ENCODE data around the gene ZNF316. TPM values are rescaled to one million over a fixed set of nuclear protein-coding genes. Genes with fewer than 3 reads are reported as not detected.
A peak's percentile ranks its signal among the peaks of the same experiment; 100 is the strongest.

ZNF316 gene
- 12.8 TPM for total RNA-seq (ENCODE audit: insufficient read depth, low replicate concordance)

DNA sequence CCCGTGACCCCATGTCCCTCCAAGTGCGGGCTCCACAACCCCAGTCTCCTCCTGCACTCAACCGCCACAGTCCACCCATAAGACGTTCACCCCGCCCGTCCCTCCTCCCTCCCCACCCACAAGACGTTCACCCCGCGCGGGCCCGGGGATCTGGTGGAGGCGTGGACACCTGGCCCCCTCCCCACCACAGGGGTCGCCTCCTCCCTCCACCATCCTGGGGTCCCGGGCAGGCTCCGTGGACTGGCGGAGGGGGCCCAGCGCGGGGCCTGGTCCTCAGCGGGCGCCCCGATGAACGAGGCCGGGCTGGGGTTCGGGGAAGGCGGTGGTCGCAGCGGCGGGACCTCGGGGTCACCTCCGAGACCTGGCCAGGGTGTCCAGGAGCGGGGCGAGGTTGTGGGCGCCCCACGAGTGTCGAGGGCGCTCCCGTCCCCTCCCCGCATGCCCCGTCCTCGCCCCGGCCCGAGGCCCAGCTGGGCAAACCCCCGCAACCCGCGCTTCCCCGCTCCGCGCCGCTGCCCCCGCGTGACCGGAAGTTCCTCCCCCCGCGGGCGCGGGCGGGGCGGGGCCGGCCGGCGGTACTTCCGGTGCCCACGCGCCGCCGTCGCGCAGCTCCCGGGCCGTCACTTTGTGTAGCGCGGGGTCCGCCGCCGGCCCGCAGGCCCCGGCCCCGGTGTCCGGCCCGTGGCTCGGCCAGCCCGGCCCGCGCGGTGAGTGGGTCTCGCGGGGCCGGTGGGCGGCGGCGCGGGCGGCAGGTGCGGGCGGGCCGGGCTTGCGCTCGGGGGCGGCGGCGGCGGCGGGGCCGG lies at the start of gene ZNF316:
TSS of gene ZNF316 (plus strand) at position 578 of the 803 bp plus-strand sequence. CDS start 5,092 bp downstream, outside the sequence.
- DNase-seq (ENCODE audit: low spot score) = peak; percentile 28

DNA sequence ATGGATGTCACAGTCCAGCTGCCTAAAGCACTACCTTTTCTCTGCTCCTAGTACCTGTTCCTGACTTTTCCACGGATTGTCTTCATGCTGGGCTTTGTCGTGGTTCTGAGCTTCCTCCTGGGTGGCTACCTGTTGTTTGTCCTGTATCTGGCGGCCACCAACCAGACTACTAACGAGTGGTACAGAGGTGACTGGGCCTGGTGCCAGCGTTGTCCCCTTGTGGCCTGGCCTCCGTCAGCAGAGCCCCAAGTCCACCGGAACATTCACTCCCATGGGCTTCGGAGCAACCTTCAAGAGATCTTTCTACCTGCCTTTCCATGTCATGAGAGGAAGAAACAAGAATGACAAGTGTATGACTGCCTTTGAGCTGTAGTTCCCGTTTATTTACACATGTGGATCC lies 48.6 kb upstream of the ZNF316 start:
- DNase-seq (ENCODE audit: low spot score) = no peak

DNA sequence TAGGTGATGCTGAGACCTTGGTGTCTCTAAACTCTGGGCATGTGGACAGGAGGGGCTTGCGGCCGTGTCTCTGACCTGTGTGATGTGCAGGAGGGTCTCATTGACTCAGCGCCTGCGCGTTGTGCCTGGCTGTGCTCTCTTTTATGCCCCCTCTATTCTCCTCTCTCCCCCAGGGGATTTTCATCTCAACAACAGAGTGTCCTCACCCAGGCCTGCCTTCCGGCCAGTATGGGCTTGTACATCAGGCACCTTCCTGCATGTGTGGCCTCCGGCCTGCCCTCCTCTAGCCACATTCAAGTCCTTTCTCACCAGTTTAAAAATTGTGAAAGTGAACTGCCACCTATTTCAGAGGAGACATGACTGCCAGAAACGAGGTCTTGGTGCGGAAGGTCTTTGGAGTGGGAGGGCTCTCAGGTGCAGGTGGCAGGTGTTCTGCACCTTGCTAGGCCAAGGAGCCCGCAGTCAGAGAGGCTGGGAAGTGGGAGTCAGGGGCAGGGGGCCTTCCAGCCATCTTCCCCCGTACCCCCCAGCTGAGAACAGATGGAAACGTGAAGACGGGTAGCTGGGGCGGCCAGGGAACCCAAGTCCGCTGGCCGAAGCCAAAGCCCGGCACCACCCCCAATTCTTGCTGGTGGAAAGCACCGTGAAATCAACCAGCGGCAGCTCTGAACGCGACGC lies 47.8 kb upstream of the ZNF316 start:
- DNase-seq (ENCODE audit: low spot score) = no peak

- peak; percentile 78 for DNase-seq (ENCODE audit: low spot score)
Measured at GRCh38 chr7:6589829-6590644, 47.1 kb upstream of the ZNF316 start, which contains the start of gene INTS15. Gene INTS15 (plus strand): TSS chr7:6590021. CDS start chr7:6590284, 263 bp downstream.

DNA sequence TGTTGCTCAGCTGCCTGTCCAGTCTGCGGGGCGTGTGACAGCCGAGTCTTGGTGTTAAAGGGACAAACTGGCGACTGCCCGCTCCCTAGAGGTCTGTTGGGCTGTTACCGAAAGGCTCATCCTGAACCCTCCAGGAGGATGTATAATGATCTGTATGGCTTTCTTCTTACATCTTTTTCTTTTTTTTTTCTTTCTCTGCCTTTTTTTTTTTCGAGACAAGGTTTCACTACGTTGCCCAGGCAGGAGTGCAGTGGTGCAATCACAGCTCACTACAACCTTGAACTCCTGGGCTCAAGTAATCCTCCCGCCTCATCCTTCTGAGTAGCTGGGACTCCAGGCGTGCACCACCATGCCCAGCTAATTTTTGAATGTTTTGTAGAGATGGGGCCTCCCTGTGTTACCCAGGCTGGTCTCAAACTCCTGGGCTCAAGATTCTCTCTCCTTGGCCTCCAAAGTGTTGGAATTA lies 46.4 kb upstream of the ZNF316 start:
- no peak for DNase-seq (ENCODE audit: low spot score)

DNA sequence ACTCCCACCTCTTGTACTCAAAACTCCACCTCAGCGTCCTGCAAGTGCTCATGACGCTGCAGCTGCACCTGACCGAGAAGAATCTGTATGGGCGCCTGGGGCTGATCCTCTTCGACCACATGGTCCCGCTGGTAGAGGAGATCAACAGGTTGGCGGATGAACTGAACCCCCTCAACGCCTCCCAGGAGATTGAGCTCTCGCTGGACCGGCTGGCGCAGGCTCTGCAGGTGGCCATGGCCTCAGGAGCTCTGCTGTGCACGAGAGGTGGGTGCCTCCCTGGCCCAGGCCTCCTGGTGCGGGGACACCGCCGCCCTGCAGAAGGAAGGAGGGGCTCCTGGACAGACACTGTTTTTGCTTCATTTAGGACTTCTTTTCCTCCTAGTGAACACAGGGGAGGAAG lies 37.0 kb upstream of the ZNF316 start:
- DNase-seq (ENCODE audit: low spot score) = no peak

GRCh38 chr7:6604458-6604857 lies 32.7 kb upstream of the ZNF316 start:
- DNase-seq (ENCODE audit: low spot score) = no peak

DNA sequence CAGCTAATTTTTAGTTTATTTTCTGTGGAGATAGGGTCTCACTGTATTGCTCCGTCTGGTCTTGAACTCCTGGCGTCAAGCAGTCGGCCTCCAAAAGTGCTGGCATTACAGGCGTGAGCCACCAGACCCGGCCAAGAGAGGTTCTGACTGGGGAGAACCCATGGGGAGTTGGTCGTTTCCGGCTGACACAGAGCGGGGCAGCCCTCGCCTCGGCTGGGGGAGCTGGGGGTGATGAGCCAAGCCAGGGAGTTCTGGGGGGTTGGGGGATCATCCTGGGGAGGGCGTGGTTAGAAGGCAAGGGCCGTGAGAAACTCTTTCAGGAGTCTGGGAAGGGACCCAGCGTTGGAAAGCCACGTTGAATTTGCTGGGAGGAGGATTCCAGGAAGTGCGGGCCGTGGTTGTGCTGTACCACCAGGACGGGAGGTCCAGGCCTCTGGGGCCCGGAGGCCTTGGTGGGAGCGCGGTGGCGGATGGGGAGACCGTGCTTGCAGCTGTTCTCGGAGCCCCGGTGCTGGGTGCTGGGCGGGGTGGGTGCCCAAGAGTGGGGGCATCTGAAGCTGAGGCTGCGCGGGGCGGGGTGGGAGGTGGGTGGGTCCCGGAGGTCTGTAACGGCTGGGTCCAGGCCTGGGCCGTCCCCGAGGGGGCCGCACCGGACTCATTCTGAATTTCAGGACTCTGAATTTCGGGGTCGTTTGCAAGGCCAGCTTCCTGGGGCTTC lies 30.1 kb upstream of the ZNF316 start:
- no peak for DNase-seq (ENCODE audit: low spot score)

GRCh38 chr7:6607651-6608051 lies 29.5 kb upstream of the ZNF316 start:
- no peak for DNase-seq (ENCODE audit: low spot score)

- DNase-seq (ENCODE audit: low spot score) = no peak
Measured at GRCh38 chr7:6608081-6608480, 29.0 kb upstream of the ZNF316 start.

DNA sequence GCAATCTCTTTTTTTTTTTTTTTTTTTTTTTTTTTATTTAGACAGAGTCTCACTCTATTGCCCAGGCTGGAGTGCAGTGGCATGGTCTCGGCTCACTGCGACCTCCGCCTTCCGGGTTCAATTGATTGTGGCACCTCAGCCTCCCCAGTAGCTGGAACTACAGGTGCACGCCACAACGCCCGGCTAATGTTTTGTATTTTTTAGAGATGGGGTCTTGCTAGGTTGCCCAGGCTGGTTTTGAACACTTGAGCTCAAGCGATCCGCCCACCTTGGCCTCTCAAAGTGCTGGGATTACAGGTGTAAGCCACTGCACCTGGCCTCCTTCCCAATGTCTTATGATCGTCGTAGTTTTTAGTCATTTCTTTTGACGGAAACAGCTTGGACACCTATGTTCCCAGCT lies 28.3 kb upstream of the ZNF316 start:
- DNase-seq (ENCODE audit: low spot score) = no peak

DNA sequence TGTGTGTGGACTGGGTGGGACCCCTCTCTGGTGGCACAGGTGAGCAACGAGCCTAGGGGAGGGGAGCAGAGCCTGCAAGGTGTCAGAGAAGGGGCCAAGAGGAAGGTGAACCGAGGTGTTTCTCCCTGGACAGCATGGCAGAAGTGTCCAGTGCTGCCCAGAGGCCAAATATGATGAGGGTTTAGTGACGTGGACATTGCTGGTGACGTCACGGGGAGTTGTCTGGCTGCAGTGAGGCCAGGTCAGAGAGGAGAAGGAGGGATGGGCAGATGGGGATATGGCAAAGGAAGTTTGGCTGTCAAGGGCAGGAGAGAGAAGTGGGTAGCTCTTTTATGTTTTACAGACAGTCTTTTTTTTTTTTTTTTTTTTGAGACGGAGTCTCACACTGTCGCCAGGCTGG lies 24.3 kb upstream of the ZNF316 start:
- DNase-seq (ENCODE audit: low spot score) = no peak

DNA sequence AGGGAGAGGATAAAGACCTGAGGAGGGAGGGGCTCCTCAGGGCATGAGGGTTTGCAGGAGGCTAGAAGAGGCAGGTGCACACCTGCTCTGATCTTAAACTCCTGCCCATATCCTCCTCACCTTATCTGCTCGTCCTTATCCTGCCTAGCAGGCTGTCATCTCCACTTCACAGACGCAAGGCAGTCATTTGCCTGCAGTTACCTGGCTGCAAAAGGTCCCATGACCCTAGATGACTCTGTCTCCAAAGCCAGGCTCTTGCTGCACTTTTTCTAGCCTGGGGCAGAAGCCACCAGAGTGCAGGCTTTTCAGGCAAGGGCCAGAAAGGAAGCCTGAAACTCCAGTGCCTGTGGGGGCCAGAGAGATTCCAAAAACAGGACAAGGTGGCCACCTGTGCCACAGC lies 23.4 kb upstream of the ZNF316 start:
- DNase-seq (ENCODE audit: low spot score) = no peak

DNA sequence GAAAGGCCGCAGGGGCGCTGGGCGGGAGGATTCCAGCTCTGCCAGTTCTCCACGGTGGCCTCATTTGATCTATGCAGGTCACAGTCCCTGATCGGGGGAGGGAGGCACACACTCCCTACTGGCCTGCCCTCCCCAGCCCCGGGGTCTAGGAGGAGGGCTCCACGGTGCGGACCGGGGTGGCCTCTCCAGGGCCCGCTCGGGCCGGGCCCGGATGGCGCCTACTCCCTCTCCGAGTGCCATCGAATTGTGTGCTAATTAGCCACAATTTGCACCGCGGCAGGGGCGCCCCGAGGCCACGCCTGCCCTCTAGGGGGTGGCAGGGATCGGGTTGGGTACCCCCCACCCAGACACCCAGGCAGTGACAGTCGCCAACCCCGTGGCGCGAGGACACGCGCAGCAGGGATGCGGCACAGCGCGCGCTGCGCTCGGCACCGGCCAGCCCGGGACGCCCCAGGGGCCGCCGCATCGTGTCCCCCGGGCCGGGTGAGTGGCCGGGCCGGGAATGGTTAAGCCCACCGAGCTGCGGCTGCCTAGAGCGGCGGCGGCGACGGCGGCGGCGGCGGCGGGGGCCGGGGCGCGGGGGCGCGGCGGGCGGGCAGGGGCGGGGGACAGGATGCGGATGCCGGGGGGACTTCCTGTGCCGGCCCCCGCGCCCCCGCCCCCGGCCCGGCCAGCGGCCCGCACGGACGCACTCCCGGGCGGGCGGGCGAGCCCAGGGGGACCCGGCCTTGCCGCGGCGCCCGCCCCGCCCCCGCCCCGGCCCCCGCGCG lies 22.0 kb upstream of the ZNF316 start, which contains the start of gene ZNF853:
TSS of gene ZNF853 (plus strand) at position 658 of the 770 bp plus-strand sequence. CDS start 565 bp downstream, outside the sequence.
- no peak for DNase-seq (ENCODE audit: low spot score)

- no peak for DNase-seq (ENCODE audit: low spot score)
Measured at GRCh38 chr7:6615723-6616555, 21.2 kb upstream of the ZNF316 start.

DNA sequence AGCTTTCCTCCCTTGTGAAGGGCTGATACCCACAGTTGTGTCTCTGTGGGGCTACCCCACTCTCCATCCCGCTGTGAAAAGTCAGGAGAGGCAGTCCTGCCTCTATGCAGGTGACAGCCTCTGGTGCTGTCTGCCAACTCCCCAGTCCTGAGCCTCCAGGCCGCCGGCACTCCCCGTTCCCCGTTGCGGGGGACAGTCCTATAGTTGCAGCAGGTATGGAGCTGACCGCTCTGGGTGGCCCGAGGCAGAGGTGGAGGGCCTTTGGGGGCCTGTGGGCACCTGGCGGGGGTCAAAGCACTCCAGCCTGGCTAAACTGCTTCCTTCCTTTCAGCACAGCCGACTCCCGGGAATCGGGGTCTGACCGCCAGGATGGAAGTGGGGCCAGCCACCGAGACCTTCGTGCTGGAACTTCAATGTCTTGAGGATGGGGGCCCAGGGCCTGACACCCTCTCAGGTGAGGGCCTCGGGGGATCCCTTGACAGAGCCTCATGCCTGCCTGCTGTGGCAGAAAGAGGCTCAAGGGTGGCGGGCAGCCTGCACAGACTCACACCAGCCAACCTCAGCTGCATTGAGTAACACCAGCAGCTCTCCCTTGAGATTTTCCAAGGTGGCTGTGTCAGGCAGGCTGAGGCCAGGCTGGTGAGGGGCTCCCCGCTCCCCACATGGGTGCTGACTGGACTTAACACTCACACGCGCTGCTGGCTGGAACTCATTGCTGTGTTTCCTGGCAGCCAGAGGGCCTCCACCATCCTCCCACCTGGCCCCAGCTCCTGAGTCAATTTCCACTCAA lies 20.1 kb upstream of the ZNF316 start:
- no peak for DNase-seq (ENCODE audit: low spot score)

GRCh38 chr7:6618621-6619020 lies 18.5 kb upstream of the ZNF316 start:
- no peak for DNase-seq (ENCODE audit: low spot score)

DNA sequence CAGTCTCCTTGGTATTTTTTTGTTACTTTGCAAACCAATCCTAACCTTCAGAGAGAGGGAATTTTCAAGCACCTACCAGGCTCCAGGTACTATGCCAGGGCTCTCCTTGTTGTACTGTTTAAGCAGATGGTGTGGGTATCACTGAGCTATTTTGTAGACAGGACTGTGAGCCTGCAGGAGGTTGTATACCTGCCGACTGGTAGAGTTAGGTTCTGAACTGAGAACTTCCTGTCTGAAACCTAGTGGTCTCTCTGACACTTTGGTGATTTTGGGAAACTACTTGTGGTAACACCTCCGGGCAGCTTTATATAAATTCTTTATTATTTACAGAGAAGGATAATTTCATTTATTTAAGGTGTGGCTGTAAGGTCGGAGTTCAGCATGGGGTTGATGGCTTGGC lies 17.2 kb upstream of the ZNF316 start:
- DNase-seq (ENCODE audit: low spot score) = no peak

Data from umbilical cord (tissue), 2 donors.